TTC549 (cell line): ENCODE results near the gene CXXC4.

Experiments used
- FAIRE-seq: peaks from 2 replicates; lab custom pipeline; 2012; peaks lifted over from hg19 to GRCh38; lab: Jason Lieb, UNC

The CXXC4 gene

GRCh38 chr4:104494822-104495559 lies at the start of gene CXXC4:
TSS of gene CXXC4 (minus strand) at chr4:104494894. CDS start at chr4:104491802, 3,092 bp downstream.
- FAIRE-seq, result no peak

- no peak for FAIRE-seq
Measured at GRCh38 chr4:104533156-104533555, 38.5 kb upstream of the CXXC4 start.

GRCh38 chr4:104532677-104533076 lies 38.0 kb upstream of the CXXC4 start:
- FAIRE-seq, result no peak

GRCh38 chr4:104531390-104531789 lies 36.7 kb upstream of the CXXC4 start:
- FAIRE-seq, result peak; percentile 3

- no peak for FAIRE-seq
Measured at GRCh38 chr4:104530426-104530825, 35.7 kb upstream of the CXXC4 start.

GRCh38 chr4:104524591-104524990 lies 29.9 kb upstream of the CXXC4 start:
- FAIRE-seq, result no peak

- FAIRE-seq, result no peak
Measured at GRCh38 chr4:104524026-104524425, 29.3 kb upstream of the CXXC4 start.

GRCh38 chr4:104519588-104519987 lies 24.9 kb upstream of the CXXC4 start:
- FAIRE-seq, result no peak

- FAIRE-seq, result no peak
Measured at GRCh38 chr4:104516884-104517283, 22.2 kb upstream of the CXXC4 start.

- FAIRE-seq, result no peak
Measured at GRCh38 chr4:104508224-104508623, 13.5 kb upstream of the CXXC4 start.

GRCh38 chr4:104507112-104507511 lies 12.4 kb upstream of the CXXC4 start:
- FAIRE-seq, result no peak

- FAIRE-seq, result no peak
Measured at GRCh38 chr4:104504536-104504935, 9.8 kb upstream of the CXXC4 start.

- no peak for FAIRE-seq
Measured at GRCh38 chr4:104502471-104502870, 7.8 kb upstream of the CXXC4 start.

GRCh38 chr4:104501290-104501689 lies 6.6 kb upstream of the CXXC4 start:
- no peak for FAIRE-seq

GRCh38 chr4:104500442-104500841 lies 5.7 kb upstream of the CXXC4 start:
- no peak for FAIRE-seq

- FAIRE-seq, result no peak
Measured at GRCh38 chr4:104494185-104494584, 509 bp downstream of the CXXC4 start.

- FAIRE-seq, result no peak
Measured at GRCh38 chr4:104493081-104493831, 1.4 kb downstream of the CXXC4 start.

GRCh38 chr4:104492183-104492771 lies 2.4 kb downstream of the CXXC4 start:
- peak; percentile 56 for FAIRE-seq

- no peak for FAIRE-seq
Measured at GRCh38 chr4:104491481-104492182, 3.1 kb downstream of the CXXC4 start.

- no peak for FAIRE-seq
Measured at GRCh38 chr4:104490770-104491480, 3.8 kb downstream of the CXXC4 start.

- no peak for FAIRE-seq
Measured at GRCh38 chr4:104490096-104490769, 4.5 kb downstream of the CXXC4 start.

- no peak for FAIRE-seq
Measured at GRCh38 chr4:104489731-104490095, 5.0 kb downstream of the CXXC4 start.
